DLD1 (cell line): ENCODE results near the gene IL31RA.

Experiments used
- in situ Hi-C: cut with HindIII; loops from 2 replicates; pipeline ENCODE4 v1.10.0; 2017; ENCODE audit warnings: low sequenced_read_pairs

The IL31RA gene

GRCh38 chr5:55900068-55900467 lies 48.9 kb downstream of the IL31RA start:
- in situ Hi-C loops = no loop called here

GRCh38 chr5:55900776-55901175 lies 49.6 kb downstream of the IL31RA start:
- in situ Hi-C loops = no loop called here

GRCh38 chr5:55902696-55903095 lies 51.5 kb downstream of the IL31RA start:
- in situ Hi-C loops = no loop called here

GRCh38 chr5:55903121-55903701 lies 52.1 kb downstream of the IL31RA start:
- in situ Hi-C loops = no loop called here

GRCh38 chr5:55904152-55904551 lies 53.0 kb downstream of the IL31RA start:
- in situ Hi-C loops = no loop called here

GRCh38 chr5:55905251-55905650 lies 54.1 kb downstream of the IL31RA start:
- in situ Hi-C loops = no loop called here

GRCh38 chr5:55907927-55908326 lies 56.8 kb downstream of the IL31RA start:
- in situ Hi-C loops = no loop called here

GRCh38 chr5:55908804-55909203 lies 57.6 kb downstream of the IL31RA start:
- in situ Hi-C loops = no loop called here

- in situ Hi-C loops = no loop called here
Observed at GRCh38 chr5:55911784-55912653, 60.9 kb downstream of the IL31RA start.

GRCh38 chr5:55913466-55914413 lies 62.6 kb downstream of the IL31RA start:
- in situ Hi-C loops = no loop called here

- in situ Hi-C loops = no loop called here
Observed at GRCh38 chr5:55914971-55915370, 63.8 kb downstream of the IL31RA start.

GRCh38 chr5:55915783-55916182 lies 64.6 kb downstream of the IL31RA start:
- in situ Hi-C loops = no loop called here

GRCh38 chr5:55916986-55917385 lies 65.8 kb downstream of the IL31RA start:
- in situ Hi-C loops = no loop called here

GRCh38 chr5:55917402-55918086 lies 66.4 kb downstream of the IL31RA start:
- in situ Hi-C loops = no loop called here

GRCh38 chr5:55918087-55919035 lies 67.2 kb downstream of the IL31RA start:
- in situ Hi-C loops = no loop called here

- in situ Hi-C loops = no loop called here
Observed at GRCh38 chr5:55919625-55920024, 68.5 kb downstream of the IL31RA start.

- in situ Hi-C loops = no loop called here
Observed at GRCh38 chr5:55920784-55921183, 69.6 kb downstream of the IL31RA start.

GRCh38 chr5:55921617-55922016 lies 70.5 kb downstream of the IL31RA start:
- in situ Hi-C loops = no loop called here

GRCh38 chr5:55923177-55923771 lies 72.1 kb downstream of the IL31RA start:
- in situ Hi-C loops = no loop called here
